GM21619 (cell line): ENCODE data around the gene DCP2.
"Not testable (repeated sequence)": the region's sequence is repeated elsewhere in the genome, so short reads cannot be mapped to it uniquely, and the experiment has no call there.

Experiments used
- ATAC-seq: cut with Tn5 transposase; IDR thresholded peaks from one replicate; pipeline ENCODE4 v1.9.1; 2021; ENCODE audit not compliant: unreplicated experiment

Gene DCP2

DNA sequence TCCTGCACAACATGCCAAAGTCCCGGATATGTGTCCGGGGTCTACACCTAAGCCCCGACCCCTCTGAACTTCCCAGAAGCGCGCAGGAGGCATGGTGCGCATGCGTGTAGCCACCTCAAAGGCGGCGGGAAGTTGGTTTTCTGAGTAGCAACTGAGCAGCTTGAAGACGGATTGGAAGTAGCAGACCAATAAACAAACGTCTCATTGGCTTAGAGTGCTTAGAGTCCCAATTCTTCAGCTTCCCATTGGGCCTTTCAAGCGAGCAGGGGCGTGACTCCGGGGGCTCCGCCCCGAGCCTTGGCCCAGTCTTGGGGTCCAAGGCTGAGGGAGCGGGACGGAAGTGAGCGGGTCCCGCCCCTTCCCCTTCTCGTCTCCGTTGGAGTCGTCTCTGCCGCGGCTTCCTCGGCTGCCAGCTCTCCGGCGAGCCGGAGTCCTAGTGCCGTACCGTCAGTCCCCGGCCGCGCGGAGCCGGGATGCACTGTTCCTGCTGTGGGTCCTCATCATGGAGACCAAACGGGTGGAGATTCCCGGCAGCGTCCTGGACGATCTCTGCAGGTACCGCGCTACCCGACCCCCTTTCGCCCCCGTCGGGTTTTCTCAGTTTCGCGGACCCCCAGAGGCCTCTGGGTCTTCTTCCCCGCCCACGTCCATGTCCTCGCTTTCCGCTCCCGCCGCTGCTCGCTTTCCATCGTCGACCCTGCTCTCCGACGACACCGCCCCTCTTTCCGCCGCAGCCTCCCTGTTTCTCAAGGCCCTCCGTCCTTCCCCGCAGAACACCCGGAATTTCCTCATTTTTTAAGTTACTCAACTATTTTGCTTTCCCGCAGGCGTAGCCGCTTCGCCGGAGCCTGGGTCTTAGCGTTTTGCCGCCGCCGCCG lies at the start of gene DCP2:
Gene DCP2, plus strand, starts transcription at position 367 of the 878 bp plus-strand sequence. Its CDS starts 136 bp downstream, at position 503.
- ATAC-seq: peak; percentile 97

DNA sequence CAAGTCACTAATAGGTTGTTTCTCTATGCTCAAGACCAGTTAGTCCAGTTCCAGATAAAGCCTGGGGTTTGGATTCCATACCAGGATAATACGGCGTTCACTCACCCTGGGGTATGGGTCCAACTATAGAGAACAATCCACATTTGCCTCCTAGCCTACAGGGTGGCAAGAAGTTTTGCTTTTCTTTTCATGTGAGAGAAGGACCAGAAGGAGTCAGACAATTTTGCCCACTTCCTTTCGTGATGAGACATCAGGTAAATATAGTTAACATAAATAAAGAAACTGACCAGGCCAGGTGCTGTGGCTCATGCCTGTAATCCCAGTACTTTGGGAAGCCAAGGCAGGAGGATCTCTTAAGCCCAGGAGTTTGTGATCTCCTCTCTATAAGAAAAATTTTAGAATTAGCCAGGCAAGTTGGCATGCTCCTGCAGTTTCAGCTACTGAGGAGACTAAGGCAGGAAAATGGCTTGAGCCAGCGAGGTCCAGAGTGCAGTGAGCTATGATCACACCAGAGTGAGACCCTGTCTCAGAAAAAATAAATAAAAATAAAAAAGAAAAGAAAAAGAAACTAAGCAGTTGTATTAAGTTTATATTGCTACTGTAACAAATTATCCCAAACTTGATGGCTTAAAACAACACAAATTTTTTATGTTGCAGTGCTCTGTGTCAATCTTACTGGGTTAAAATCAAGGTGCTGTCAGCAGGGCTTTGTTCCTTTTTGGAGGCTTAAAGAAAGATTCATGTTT lies 47.1 kb upstream of the DCP2 start:
- ATAC-seq: peak; percentile 76

DNA sequence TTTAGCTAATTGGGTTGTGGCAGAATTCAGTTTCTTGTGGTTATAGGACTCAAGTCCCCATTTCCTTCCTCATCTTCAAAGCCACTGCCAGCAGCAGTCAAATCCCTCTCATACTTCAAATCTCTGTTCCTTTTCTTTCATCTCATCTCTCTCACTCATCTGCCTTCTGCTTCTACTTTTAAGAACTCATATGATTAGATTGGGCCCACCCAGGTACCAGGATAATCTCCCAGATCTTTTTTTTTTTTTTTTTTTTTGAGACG lies 46.6 kb upstream of the DCP2 start:
- peak; percentile 42 for ATAC-seq

DNA sequence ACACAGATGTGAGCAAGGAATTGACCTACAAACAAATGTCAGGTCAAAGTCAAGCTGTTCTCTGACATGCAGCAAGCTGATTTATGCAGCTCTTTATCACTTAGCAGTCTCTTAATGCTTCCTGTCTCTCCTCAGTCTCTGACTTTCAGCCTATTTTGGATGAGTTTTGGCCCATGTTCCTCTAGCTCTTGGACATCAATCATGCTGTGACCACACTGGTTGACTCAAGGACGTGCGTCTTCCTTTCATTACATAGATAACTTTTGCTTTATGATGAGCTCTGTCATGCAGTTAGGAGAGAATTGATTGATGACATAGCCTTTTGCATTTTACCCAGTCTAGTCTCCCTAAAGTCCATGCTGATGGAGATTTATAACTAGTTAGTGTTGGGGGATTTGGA lies 45.1 kb upstream of the DCP2 start:
- no peak for ATAC-seq

DNA sequence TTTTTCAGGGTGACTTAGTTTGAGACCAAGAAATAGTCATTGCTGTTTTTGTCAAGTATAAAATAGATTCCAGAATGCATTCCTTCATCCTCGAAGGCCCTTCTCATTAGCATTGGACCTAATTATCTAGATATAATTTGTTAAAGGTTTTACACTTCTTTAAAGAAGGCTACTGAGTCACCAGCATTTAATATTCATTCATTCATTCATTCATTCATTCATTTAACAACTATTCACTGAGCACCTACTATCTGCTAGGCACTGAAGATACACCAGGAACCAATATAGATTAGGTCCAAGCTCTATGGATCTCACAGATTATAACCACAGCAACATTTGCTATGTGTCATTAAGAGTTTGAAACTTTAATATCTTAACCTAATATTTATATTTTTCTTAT lies 43.5 kb upstream of the DCP2 start:
- ATAC-seq: no peak

DNA sequence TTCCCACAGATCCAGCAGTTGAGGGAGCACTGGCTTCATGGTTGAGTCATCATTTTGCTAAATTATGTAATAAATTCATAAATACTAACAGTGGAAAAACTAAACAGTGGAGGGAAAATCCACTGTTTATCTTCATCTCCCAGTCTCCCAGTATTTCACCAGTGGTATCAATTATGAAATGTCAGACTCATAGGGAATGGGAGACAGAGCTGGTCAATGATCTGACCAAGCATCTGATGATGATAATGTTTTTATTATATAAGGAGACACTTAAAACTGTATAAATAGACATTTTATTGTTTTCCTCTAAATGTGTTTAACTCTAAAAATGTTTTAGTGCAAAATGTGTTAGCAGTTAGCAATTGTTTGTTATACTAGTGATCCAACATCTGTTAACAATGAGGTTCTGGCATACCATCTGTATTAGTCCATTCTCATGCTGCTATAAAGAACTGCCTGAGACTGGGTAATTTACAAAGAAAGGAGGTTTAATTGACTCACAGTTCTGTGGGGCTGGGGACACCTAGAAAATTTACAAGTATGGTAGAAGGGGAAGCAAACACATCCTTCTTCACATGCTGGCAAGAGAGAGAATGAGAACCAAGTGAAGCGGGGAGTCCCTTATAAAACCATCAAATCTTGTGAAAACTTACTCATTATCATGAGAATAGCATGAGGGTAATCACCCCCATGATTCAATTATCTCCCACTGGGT lies 42.8 kb upstream of the DCP2 start:
- no peak for ATAC-seq

DNA sequence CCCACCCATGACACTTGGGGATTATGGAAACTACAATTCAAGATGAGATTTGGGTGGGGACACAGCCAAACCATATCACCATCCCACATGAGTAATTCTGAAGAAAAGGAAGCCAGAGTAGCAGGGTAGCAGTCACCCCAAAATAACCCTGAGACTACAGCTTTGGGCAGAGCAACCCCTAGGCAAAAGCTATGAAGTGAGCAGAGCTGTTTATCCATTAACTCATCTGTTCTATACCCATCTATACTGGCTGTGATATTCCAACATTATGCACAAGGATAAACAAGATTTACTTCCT lies 42.3 kb upstream of the DCP2 start:
- ATAC-seq: no peak

DNA sequence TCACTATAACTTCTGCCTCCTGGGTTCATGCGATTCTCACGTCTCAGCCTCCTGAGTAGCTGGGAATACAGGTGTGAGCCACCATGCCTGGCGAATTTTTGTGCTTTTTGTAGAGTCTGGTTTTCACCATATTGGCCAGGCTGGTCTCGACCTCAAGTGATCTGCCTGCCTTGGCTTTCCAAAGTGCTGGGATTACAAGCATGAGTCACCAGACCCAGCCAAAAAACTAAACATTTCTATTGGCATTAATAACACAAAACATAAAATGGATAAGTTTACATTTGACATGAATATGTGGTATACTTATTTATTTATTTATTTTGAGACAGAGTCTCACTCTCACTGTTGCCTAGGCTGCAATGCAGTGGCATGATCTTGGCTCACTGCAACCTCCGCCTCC lies 40.9 kb upstream of the DCP2 start:
- no peak for ATAC-seq

DNA sequence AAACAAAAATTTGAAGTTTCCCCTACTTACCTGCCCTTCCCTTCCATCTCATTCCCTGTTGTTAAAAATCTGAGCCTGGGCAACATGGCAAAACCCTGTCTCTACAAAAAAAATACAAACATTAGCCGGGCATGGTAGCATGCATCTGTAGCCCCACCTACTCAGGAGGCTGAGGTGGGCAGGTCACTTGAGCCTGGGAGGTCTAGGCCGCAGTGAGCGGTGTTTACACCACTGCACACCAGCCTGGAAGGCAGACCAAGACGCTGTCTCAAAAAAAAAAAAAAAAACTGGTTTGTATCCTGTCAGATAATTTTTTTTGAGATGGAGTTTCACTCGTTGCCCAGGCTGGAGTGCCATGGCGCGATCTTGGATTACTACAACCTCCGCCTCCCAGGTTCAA lies 38.3 kb upstream of the DCP2 start:
- no peak for ATAC-seq

DNA sequence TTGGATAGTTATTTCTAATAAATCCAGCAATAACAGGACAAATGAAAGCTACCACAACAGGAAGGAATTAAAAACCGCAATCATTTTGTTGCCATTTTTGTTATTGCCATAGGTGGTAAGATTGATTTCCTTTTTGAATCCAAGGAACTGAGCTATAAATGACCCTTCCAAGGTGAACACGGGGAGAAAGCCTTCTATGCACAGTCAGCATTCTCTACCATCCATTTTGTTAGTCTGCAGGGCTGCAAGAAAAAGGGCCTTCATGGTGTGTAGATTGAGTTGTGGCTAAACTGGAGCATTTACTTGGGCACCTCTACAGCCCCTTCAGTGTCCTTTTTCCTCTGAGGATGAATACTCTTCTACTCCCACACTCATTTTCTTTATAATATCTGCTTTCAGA lies 35.9 kb upstream of the DCP2 start:
- no peak for ATAC-seq

DNA sequence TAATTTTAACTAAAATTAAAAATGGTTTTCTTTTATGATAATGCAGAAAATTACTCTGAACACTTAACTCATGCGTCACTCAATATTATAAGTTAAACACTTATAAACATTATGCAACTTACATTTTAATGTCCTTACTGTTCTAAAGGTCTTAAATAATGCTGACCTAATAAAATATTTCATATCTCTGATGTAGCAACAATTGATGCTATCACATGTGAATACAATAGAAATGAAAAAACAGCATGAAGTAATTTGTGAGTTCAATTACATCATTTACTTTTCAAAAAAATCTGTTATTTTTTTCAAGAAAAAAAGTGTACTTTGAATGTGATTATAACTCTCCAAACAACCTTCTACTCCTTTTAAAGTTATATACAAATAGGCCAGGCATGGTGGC lies 28.1 kb upstream of the DCP2 start:
- no peak for ATAC-seq

DNA sequence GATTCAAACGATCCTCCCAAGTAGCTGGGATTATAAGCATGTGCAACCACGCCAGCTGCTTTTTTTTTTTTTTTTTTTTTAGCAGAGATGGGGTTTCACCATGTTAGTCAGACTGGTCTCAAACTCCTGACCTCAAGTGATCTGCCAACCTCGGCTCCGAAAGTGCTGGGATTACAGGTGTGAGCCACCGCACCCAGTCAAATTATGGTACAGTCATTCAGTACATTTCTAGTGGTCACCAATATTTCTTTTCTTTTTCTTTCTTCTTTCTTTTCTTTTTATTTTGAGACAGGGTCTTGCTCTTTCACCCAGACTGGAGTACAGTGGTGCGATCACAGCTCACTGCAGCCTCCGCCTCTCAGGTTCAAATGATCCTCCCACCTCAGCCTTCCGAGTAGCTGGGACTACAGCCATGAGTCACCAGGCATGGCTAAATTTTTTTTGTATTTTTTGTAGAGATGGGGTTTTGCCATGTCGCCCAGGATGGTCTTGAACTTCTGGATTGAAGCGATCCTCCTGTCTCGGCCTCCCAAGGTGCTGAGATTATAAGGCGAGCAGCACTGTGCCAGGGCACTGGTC lies 25.4 kb upstream of the DCP2 start:
- ATAC-seq: peak; percentile 90

DNA sequence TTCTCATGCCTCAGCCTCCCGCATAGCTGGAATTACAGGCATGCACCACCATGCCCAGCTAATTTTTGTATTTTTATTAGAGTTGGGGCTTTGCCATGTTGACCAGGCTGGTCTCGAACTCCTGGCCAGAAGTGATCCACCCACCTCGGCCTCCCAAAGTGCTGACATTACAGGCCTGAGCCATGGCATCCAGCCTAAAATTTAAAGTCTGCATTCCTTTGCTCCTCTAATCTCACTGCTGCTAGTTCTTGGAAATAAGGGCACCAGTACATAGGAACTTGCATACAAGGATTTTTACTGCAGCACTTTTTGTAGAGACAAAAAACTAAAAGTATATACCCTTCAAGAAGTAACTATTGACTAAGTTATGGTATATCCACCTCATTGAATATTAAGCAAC lies 20.0 kb upstream of the DCP2 start:
- ATAC-seq: no peak

DNA sequence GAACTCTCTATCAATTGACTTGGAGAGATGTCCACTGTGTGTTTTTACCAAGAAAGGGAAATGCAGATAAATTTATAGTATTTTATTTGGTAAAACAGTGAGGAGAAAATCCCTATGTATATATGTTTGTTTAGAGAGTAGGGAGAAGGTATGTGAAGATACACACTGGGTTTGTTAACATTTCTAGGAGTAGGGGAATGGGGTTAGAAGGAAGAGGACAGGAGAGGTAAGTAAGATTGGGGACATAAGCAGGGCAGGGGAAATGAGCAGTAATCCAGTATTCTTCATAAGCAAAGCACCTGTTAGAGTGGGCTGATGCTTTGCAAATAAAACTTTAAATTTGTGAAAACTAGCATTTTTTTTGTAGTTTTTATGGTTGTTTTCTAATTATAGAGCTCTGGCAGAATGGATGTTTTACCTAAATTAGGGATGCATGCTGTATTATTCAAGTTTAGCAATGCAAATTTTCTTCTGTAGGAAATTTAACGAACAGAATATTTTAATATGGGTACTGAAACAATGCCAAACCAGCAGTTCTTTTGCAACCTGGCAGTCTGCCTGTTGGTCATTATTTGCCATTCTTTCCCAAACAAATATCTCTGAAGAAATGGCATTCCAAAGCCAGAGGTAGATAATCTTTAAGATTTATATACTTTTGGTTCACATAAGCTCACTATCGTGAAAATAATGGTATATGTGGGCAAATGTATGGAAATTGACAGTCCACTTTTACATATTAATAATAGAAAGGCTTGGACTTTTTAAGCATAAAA lies 19.4 kb upstream of the DCP2 start:
- no peak for ATAC-seq

DNA sequence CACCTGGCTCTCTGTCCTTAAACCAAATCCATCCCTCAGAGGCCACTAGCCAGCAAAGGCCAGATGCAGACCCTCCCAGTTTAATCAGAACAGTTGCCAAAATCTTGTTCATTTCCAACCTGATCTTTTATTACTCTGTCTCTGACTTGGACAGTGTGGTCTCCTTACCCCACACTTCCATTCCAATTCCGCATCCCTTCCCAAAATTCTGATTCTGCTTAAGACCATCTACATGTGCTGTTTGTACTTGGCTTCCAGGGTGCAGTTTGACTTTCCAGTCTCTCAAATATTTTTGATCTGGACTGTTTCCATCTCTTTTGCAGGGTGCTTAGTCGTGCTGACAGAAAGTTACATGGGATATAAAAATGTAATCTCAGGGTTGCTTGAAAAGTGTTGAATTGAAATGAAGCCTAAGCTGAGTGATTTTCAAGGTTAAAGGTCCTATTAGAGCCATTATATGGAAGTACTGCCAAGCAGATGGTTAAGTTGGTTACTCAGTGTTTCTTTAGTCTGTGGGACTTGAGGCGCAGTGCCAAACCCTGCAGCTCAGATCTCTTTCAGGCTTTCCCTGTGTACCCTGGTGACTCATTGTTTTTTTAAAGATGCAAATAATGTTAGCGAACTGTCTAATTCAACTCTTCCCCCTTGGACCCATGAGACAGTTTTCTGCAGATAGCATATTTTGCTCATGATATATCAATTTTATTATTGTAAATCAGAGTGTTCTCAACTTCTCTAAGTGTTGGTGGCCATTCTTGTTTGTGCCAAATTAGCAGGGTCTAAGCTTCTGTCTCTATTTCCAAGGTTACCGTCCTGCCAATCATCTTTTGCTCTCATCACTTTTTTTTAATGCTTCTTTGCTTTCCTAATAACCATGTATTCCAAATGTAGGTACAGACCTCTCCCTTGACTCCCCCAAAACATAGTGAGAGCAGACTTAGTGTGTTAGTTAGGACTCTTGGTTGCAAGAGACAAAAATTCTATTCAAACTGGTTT lies 18.2 kb upstream of the DCP2 start:
- ATAC-seq: peak; percentile 89

DNA sequence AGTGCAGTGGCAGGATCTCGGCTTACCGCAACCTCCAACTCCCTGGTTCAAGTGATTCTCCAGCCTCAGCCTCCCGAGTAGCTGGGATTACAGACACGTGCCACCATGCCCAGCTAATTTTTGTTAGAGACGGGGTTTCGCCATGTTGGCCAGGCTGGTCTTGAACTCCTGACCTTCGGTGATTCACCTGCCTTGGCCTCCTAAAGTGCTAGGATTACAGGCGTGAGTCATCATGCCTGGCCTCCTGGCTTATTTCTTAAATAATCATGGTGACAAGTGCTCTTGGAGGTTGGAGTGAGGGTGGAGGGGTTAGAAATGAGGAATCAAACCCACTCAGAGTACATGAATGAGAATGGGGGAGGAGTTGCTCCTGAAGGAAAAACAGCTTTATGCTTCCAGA lies 16.7 kb upstream of the DCP2 start:
- ATAC-seq: not testable (repeated sequence)

DNA sequence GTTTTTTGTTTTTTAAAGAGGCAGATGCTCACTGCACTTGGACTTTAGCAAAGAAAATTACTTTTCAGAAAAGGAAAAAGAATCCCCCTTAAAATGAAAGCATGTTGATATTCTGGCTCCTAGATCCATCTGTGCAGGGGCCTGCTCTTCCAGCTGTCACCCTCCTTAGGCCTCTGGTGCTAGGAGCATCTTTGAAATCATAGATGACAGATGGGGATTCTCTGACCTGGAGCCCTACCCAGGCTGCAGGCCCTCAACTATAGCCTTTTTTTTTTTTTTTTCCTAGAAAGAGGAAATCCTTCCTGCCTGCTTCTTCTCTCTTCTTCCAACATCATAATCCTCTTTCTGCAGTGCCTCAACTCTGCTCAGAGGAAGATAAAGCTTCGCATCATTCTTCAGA lies 16.3 kb upstream of the DCP2 start:
- ATAC-seq: no peak

DNA sequence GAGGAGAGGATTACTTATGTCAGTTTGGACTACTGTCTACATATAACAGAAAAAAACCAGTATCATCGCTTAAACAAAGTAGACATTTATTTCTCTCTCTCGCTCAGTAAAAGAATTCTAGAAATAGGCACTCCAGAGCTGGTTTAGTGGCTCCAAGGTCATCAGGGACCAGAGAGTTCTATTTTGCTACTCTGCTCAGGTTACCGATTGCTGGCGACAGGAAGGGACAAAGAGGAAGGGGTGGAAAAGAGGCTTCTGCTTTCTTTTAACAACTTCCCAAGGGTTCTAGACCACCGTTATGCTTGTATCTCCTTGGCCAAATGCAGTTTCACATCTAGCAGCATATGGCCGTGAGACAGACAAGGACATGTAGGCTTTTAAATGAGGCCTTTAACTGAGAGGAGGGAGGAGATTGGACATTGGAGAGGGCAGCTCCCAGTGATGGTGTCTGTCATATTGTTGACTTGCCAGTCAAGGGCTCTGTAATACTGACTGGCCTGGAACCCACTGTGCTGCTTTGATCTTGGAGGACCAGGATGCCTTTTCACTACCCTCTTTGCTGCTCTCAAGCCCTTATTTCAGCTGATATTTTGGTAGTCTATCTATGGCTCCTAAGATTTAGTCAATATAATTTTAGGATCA lies 15.6 kb upstream of the DCP2 start:
- no peak for ATAC-seq

DNA sequence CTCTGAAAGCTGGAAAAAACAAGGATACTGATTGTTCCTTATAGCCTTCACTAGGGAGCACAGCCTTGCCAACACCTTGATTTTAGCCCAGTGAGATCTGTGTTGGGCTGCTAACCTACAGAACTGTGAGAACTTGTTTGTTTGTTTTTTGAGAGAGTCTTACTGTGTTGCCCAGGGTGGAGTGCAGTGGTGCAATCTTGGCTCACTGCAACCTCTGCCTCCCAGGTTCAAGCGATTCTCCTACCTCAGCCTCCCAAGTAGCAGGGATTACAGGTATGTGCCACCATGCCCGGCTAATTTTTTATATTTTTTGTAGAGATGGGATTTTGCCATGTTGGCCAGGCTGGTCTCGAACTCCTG lies 13.2 kb upstream of the DCP2 start:
- not testable (repeated sequence) for ATAC-seq
